AG04450 (cell line): Measurements from ENCODE around the gene CLECL1. TPM values are rescaled to one million over a fixed set of nuclear protein-coding genes. Genes with fewer than 3 reads are reported as not detected.

Experiments
- CTCF ChIA-PET: fragments of 300-600, 350-600 bp; formaldehyde crosslinking; extraction: SDS; loops from one replicate; lab custom pipeline; 2022; ENCODE audit warnings: antibody characterized with exemption, inconsistent platforms; lab: Charles Lee
- POLR2A ChIA-PET: fragments of 350-600 bp; formaldehyde crosslinking; extraction: SDS; loops from one replicate; lab custom pipeline; 2021; ENCODE audit warnings: antibody characterized with exemption, inconsistent platforms; lab: Yijun Ruan, JAX
- DNase-seq: peaks from one replicate; pipeline ENCODE4 v3.0.0-alpha.2; 2011; ENCODE audit warnings: low read depth, low spot score
- H3K27ac ChIP-seq: one replicate; pipeline ENCODE4 v1.5.1; 2012; ENCODE audit warnings: low read depth, low read length, control low read depth
- H3K27me3 ChIP-seq: one replicate; pipeline ENCODE4 v1.6.0; 2012; ENCODE audit warnings: low read length; ENCODE audit not compliant: control insufficient read depth, insufficient read depth
- H3K4me3 ChIP-seq: 2 replicates; pipeline ENCODE4 v1.5.1; 2011; ENCODE audit warnings: mild to moderate bottlenecking, low read depth, low read length, control low read depth
- H3K9me3 ChIP-seq: 2 replicates; pipeline ENCODE4 v1.5.1; 2012; ENCODE audit warnings: low read length; ENCODE audit not compliant: control insufficient read depth, insufficient read depth
- polyA plus RNA-seq: library from polyadenylated mRNA; depleted of rRNA; stranded (reverse); fragments of >200 nt; gene quantifications from 2 replicates; pipeline ENCODE4 v1.2.3, GENCODE V29; 2011
- TF ChIP-seq, protein P1 (sequence below): IDR thresholded peaks from 2 replicates; pipeline ENCODE4 v1.5.1; 2011; ENCODE audit warnings: low read depth, low read length, control low read depth, inconsistent platforms

CLECL1 gene
- polyA plus RNA-seq, 1 experiment, result not detected

GRCh38 chr12:9756170-9756569, 23.3 kb upstream of the CLECL1 start:
- TF ChIP-seq, protein P1, sequence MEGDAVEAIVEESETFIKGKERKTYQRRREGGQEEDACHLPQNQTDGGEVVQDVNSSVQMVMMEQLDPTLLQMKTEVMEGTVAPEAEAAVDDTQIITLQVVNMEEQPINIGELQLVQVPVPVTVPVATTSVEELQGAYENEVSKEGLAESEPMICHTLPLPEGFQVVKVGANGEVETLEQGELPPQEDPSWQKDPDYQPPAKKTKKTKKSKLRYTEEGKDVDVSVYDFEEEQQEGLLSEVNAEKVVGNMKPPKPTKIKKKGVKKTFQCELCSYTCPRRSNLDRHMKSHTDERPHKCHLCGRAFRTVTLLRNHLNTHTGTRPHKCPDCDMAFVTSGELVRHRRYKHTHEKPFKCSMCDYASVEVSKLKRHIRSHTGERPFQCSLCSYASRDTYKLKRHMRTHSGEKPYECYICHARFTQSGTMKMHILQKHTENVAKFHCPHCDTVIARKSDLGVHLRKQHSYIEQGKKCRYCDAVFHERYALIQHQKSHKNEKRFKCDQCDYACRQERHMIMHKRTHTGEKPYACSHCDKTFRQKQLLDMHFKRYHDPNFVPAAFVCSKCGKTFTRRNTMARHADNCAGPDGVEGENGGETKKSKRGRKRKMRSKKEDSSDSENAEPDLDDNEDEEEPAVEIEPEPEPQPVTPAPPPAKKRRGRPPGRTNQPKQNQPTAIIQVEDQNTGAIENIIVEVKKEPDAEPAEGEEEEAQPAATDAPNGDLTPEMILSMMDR, result no peak
- CTCF ChIA-PET, result interaction anchor here (0.8 to 1.1 kb wide), 3 partner anchors 9 to 28 kb away, joined by 3 to 4 read pairs (median 3); no protein-coding TSS in a partner anchor
- POLR2A ChIA-PET, result no interaction called here

GRCh38 chr12:9755567-9755966, 22.7 kb upstream of the CLECL1 start:
- no peak overlapping the region for H3K4me3 ChIP-seq
- H3K9me3 ChIP-seq, result no peaks in the 10 kb centered on the region
- DNase-seq, result no peak
- TF ChIP-seq, protein P1, result no peak
- H3K27me3 ChIP-seq, result no peaks in the 10 kb centered on the region
- CTCF ChIA-PET, result interaction anchor here (0.8 to 1.0 kb wide), 2 partner anchors 9 to 29 kb away, joined by 3 to 4 read pairs; no protein-coding TSS in a partner anchor
- no peak overlapping the region for H3K27ac ChIP-seq
- POLR2A ChIA-PET, result interaction anchor here (0.6 kb wide), 1 partner anchor 20 kb away, joined by 4 read pairs; no protein-coding TSS in a partner anchor

More at GRCh38 chr12:9756170-9756569, 23.3 kb upstream of the CLECL1 start:
- Histone ChIP-seq H3K9me3 (no peaks in the 10 kb centered on the region), H3K27me3 (no peaks in the 10 kb centered on the region), H3K27ac (no peak overlapping the region), H3K4me3 (no peak overlapping the region)
- DNase-seq, result no peak

- CTCF ChIA-PET, result interaction anchor here (1.0 to 1.5 kb wide), 2 partner anchors 8 to 172 kb away, joined by 3 to 4 read pairs; no protein-coding TSS in a partner anchor
- H3K4me3 ChIP-seq, result no peak overlapping the region
- H3K27ac ChIP-seq, result no peak overlapping the region
- no peak for DNase-seq
- TF ChIP-seq, protein P1, result no peak
- no peaks in the 10 kb centered on the region for H3K27me3 ChIP-seq
- POLR2A ChIA-PET, result no interaction called here
- H3K9me3 ChIP-seq, result no peaks in the 10 kb centered on the region
Observed at GRCh38 chr12:9755035-9755434, 22.1 kb upstream of the CLECL1 start.

GRCh38 chr12:9754099-9754927, 21.4 kb upstream of the CLECL1 start:
- no peak overlapping the region for H3K4me3 ChIP-seq
- TF ChIP-seq, protein P1, result no peak
- H3K27ac ChIP-seq, result no peak overlapping the region
- ChIA-PET CTCF (interaction anchor here (1.4 to 5.0 kb wide), 3 partner anchors 13 to 186 kb away, joined by 3 to 68 read pairs (median 3); no protein-coding TSS in a partner anchor), POLR2A (no interaction called here)
- DNase-seq, result no peak
- no peaks in the 10 kb centered on the region for H3K27me3 ChIP-seq
- no peaks in the 10 kb centered on the region for H3K9me3 ChIP-seq

DNA sequence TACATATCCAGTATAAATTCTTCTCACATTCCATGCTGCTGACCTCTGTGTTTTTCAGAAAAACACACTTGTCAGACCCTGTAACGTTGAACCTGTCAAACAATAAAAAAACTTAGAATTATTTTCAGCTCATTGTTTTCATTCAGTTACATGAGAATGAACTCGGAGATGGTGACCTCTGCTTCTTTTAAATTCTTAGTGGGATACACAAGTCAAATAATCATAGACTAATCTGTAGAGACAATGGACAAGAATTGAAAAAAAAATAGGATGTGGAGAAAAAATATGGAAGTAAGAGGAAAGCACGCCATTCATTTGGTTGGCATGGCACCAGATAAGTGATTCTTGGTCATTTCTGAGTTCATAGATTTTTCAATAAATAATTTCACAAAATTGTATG, 20.6 kb upstream of the CLECL1 start:
- H3K9me3 ChIP-seq, result no peaks in the 10 kb centered on the region
- no peak overlapping the region for H3K4me3 ChIP-seq
- H3K27me3 ChIP-seq, result no peaks in the 10 kb centered on the region
- ChIA-PET CTCF (interaction anchor here (0.9 to 7.3 kb wide), 5 partner anchors 12 to 386 kb away, joined by 3 to 128 read pairs (median 68); no protein-coding TSS in a partner anchor), POLR2A (no interaction called here)
- H3K27ac ChIP-seq, result no peak overlapping the region
- TF ChIP-seq, protein P1, result no peak
- DNase-seq, result no peak
